ENCODE results near the gene OR10J5. TPM values are rescaled to one million over a fixed set of nuclear protein-coding genes. Genes with fewer than 3 reads are reported as not detected.

OR10J5 gene
- not detected for total RNA-seq

DNA sequence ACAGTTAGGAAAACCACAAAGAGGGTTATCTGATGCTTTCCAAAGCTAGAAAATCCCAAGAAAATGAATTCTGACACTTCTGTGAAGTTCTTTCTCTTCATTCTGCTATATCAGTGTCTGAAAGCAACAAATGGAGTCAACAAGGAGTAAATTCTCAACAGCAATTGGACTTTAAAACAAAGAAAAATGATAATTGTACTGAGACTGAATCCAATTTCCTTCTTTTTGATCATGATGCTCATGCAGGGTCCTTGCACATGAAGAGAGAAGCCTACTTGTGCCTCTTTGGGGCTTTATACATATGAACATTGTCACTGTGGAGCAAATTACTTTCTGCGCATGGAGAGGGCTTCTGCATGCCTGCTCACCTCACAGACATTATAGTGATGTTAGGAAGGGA lies at the start of gene OR10J5:
OR10J5 (minus strand) TSS at position 101 of the 400 bp plus-strand sequence; CDS start at position 101, 0 bp downstream.
- Histone ChIP-seq H3K4me3 (no peak within 1 kb of the TSS), H3K27ac (no peak within 1 kb of the TSS), H3K36me3 (no peaks in the 10 kb centered on the region), H3K27me3 (no peaks in the 10 kb centered on the region), H3K4me1 (no peaks in the 10 kb centered on the region), H3K9me3 (peaks cover 0 to 10% (median 0%) of the 10 kb centered on the region in 4 donors)
- TF ChIP-seq EP300 (IDR thresholded peaks at IDR 0.05) (no peak), POLR2A (IDR thresholded peaks at IDR 0.05) (no peak), CTCF (IDR thresholded peaks at IDR 0.05) (no peak)
- DNase-seq (ENCODE audit: low spot score in 2 of 2): no peak
- 95 to 96% methylated on average over 1 of the region's 1 CpG for WGBS, 2 donors

GRCh38 chr1:159584536-159584935 lies 48.7 kb upstream of the OR10J5 start:
- Histone ChIP-seq H3K4me3 (no peak overlapping the region), H3K9me3 (no peaks in the 10 kb centered on the region), H3K4me1 (no peaks in the 10 kb centered on the region), H3K36me3 (no peaks in the 10 kb centered on the region), H3K27ac (no peak overlapping the region), H3K27me3 (no peaks in the 10 kb centered on the region)
- 83 to 85% methylated on average over 2 of the region's 2 CpGs for WGBS, 2 donors
- no peak for TF ChIP-seq EP300 (IDR thresholded peaks at IDR 0.05)
- TF ChIP-seq CTCF (IDR thresholded peaks at IDR 0.05): no peak
- no peak for TF ChIP-seq POLR2A (IDR thresholded peaks at IDR 0.05)
- no peak for DNase-seq (ENCODE audit: low spot score in 2 of 2)

DNA sequence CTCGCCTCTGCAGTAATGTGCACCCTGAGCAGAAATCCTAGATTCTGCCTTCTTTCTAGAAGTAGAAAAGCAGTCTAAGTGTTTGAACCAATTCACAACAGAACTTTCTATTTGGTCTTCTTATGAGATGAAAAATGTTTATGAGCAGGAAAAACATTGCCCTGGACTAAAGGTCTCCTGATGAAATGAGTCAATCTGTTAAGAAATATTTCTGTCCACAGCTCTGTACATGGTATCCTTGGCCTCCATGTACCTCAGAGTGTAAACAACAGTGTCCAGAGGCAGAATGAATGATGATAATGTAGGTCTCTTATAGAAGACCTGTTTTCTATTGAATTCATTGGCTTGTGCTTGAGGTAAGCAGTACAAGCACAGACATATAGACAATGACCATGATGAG lies 45.6 kb upstream of the OR10J5 start:
- TF ChIP-seq EP300 (IDR thresholded peaks at IDR 0.05) (no peak), POLR2A (IDR thresholded peaks at IDR 0.05) (no peak), CTCF (IDR thresholded peaks at IDR 0.05) (no peak)
- 75 to 83% methylated on average over 1 of the region's 1 CpG for WGBS, 2 donors
- Histone ChIP-seq H3K4me3 (no peak overlapping the region), H3K9me3 (no peaks in the 10 kb centered on the region), H3K27me3 (no peaks in the 10 kb centered on the region), H3K36me3 (no peaks in the 10 kb centered on the region), H3K27ac (no peak overlapping the region), H3K4me1 (no peaks in the 10 kb centered on the region)
- no peak for DNase-seq (ENCODE audit: low spot score in 2 of 2)

DNA sequence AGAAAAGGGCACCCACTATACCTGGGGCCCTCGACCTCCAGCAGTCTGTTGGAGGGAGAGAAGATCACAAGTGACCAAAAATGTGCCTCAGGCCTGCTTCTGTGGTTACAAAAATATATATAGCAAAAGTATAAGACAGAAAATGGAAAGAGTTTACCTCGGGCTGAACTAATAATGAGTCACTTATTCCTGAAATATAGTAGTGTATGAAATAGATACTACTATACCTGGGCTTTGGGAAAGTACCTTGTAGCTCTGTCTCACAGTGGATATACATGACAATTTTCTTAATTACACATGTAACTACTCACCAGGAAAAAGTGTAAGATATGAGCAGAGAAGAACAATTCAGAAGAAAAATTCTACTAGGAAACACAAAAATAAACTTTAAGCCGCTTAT lies 44.5 kb upstream of the OR10J5 start:
- Histone ChIP-seq H3K27me3 (no peaks in the 10 kb centered on the region), H3K9me3 (no peaks in the 10 kb centered on the region), H3K4me1 (no peaks in the 10 kb centered on the region), H3K36me3 (no peaks in the 10 kb centered on the region), H3K27ac (no peak overlapping the region), H3K4me3 (no peak overlapping the region)
- no peak for DNase-seq (ENCODE audit: low spot score in 2 of 2)
- 70 to 71% methylated on average over 3 of the region's 3 CpGs for WGBS, 2 donors
- no peak for TF ChIP-seq POLR2A (IDR thresholded peaks at IDR 0.05)
- no peak for TF ChIP-seq EP300 (IDR thresholded peaks at IDR 0.05)
- TF ChIP-seq CTCF (IDR thresholded peaks at IDR 0.05): no peak

GRCh38 chr1:159577446-159577845 lies 41.6 kb upstream of the OR10J5 start:
- no peaks in the 10 kb centered on the region for H3K27me3 ChIP-seq
- DNase-seq (ENCODE audit: low spot score in 2 of 2): no peak
- no peaks in the 10 kb centered on the region for H3K36me3 ChIP-seq
- WGBS, 2 donors: 91 to 95% methylated on average over 3 of the region's 3 CpGs
- H3K4me1 ChIP-seq: no peaks in the 10 kb centered on the region
- no peak overlapping the region for H3K4me3 ChIP-seq
- no peak overlapping the region for H3K27ac ChIP-seq
- TF ChIP-seq POLR2A (IDR thresholded peaks at IDR 0.05) (no peak), CTCF (IDR thresholded peaks at IDR 0.05) (no peak), EP300 (IDR thresholded peaks at IDR 0.05) (no peak)
- no peaks in the 10 kb centered on the region for H3K9me3 ChIP-seq

Data from tibial nerve (tissue), 4 donors.